HG03045 (cell line): ENCODE data around the gene NELL2.

Experiments used
- ATAC-seq: cut with Tn5 transposase; IDR thresholded peaks from one replicate; pipeline ENCODE4 v1.9.1; 2021; ENCODE audit warnings: mild to moderate bottlenecking, moderate library complexity; ENCODE audit not compliant: unreplicated experiment

The NELL2 gene

DNA sequence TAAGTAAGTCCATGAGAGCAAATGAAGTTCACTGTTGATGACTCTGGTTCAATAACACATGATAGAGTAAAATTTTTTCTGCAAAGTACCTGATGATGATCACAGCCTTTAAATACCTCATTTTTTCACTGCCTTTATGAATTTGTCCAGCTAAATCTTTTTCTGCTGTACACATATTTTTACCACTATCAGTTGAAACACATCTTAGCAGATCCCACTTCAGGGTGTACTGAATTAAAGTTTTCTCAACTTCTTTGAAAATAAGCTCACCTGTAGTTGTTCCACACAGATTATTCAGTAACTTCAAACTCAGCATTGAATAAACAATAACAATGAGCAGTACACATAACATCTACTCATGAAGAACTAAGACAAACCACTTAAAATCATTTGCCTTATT, 385.9 kb downstream of the NELL2 start:
- no peak for ATAC-seq

DNA sequence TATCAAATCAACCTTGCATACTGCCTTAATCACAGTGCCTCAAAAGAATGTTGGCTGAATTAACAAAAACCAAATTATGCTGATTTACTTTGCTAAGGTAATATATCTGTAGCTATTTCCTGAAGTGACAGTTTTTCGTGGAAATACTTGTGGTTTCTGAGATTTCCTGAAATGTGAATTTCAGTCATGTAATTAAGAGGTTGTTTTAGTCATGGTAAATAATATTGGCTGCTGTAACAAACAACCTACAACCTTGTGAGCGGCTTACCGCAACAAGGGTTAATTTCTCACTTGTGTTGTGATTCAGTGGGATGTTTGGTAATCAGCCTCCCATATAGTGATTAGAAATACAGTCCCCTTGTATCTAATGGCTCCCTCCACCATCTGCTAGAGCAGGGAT, 387.9 kb downstream of the NELL2 start:
- no peak for ATAC-seq

DNA sequence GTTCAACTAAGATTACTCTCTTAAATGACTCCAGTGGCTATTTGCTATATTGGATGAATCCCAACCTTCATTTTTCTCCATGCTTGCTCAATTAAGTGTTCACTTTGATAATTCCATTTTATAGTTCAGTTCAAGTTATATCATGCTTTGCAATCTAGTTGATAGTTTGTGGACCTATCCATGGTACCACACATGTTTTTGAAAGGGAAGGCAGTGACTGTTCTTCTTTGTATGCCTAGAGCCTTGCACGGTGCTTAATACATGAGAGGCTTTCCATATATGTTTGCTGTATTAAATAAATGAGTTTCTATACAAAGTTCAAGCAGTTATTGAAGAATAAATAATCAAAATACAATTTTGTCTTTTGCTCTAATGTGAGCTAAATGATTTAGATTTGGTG, 391.3 kb downstream of the NELL2 start:
- ATAC-seq = no peak

DNA sequence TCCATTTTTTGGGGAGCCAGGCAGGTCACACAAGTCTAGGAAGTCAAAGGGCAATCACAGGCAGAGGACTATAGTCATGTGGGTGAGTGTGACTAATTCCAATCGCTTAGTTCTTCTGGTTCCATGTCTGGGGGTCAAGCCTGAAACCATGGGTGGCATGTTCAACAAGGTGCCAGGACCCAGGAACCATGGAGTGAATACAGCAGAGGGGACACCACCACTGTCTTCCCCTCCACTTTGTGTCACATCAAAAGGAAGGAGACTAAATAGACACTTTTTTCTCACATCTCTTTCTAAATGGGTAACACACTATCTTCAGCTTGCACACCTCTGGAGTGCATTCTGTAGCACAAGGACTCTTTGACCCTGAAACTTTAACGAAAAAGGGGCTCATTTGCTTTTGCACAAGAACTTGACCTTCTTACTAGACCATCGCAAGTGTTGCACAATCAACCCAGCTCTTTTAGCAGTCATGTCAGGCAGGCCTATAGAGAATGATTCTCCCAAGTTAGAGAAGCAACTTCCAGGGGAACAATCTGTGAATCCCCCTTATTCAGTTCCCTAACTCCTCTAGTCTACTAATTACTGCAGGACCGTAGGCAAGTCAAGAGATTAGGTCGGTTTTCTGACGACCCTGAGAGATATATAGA, 398.7 kb downstream of the NELL2 start:
- no peak for ATAC-seq

DNA sequence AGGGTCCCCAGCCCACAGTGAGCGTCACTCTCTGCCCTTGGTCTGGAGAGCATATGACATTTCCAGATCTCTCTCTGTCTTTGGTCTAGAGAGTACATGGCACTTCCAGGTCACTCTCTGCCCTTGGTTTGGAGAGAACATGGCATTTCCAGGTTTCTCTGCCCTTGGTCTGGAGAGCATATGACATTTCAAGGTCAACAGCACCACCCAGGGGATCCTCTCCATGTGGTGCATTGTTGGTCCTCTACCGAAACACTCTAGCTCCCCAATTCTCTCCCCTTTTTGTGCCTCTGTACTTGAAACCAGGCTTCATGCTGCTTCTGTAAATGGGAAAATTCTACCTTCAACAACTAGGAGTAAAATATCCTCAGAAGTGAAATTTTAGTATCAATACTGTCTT, 399.4 kb downstream of the NELL2 start:
- ATAC-seq = no peak

DNA sequence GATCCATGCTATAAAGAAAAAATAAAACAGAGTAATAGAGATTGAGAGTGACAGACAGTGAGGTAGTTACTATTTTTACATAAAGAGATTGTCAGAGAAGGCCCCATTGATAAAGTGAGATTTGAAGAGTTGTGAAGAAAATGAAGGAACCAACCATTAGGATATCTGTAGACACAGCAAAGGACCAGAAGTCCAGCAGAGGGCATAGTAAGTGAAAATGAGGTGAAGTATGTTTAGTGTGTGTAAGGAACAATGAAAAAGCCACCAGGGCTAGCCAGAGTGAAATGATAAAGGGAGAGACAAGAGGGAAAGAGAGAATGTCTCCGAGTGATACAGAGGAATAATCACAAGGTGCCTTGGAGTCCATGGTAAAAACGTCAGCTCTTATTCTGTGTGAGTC, 411.0 kb downstream of the NELL2 start:
- ATAC-seq = no peak

DNA sequence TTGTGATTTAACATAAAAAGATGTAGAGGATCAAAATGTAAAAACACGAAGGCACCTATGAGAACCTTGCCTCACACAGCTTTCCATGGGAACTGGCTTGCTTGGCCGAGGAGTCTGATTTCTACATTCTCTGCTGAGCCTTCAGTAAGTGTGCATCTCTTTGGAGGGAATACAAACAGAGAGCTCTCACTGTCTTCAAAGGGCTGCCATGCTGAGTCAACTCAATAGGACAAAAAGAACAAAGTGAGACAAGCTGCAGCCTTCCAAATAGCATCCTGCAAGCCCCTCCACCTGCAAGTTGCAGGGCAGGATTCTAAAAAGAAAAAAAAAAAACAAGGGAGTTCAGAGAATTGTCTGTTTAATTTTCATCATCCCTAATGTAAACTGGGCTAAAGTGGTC, 411.9 kb downstream of the NELL2 start:
- no peak for ATAC-seq

DNA sequence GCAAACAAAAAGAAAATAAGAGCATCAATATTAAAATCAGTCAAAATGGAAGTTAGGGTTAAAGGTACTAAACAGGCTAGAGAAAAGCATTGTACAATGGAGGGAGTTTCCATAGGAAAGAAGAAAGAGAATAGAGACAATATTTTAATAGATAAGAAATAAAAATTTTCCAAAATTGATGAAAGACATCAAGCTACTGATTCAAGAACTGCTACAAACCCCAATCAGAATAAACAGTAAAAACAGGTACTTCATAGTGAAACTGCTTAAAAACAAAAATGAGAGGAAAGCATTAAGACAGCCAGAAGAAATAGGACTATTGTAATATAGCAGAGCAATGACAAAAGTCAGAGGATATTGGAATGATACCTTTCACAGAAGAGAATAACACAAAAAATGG, 413.4 kb downstream of the NELL2 start:
- ATAC-seq = no peak

DNA sequence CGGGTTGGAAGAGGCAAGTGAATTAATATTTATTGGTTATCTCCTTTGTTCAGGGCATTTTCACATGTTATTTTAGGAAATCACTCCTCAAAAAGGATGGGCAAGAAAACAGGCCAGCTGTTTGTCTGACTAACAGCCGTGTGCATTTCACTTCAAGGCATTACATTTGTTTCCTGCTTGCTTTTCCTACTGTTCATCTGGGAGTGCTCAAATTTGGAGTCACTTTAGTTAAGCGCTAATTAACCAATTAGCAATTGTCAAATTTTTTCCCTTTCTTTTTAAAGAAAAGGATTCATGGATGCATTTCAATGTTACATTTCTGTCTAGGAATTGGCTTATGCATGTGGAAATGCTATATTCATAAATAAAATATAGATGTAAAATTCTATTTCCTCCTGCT, 415.9 kb downstream of the NELL2 start:
- no peak for ATAC-seq

DNA sequence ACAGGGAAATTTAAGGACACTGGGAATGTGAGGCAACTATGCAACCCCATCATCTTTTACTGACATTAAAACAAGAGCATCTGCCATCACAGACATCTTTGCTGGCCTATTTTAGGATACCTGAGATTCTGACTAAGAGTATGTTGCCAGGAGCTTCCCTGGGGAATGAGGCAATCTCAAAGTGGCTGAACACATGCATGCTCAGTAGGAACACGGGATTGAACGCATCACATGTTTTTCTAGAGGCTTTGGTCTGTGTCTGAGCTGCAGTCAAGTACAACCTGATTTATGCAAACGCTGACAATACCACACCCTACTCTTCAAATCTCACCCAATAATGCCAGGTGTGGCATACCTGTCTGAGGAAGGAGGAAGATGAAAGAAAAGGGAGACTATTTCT, 416.5 kb downstream of the NELL2 start:
- no peak for ATAC-seq
